CD4-positive, alpha-beta T cell (primary cell): ENCODE data around the gene SCAMP1. TPM values are rescaled to one million over a fixed set of nuclear protein-coding genes. Genes with fewer than 3 reads are reported as not detected.

ENCODE experiments used
- ATAC-seq: fragments of 200-7000 bp; cut with Tn5 transposase; one replicate; pipeline ENCODE4 v1.10.0; 2022; ENCODE audit warnings: mild to moderate bottlenecking; ENCODE audit not compliant: poor library complexity
- CTCF ChIA-PET: fragments of 350-600 bp; sonication (Branson Sonifier 250); formaldehyde crosslinking; loops from one replicate; lab custom pipeline; 2021; ENCODE audit warnings: antibody characterized with exemption, inconsistent platforms; lab: Charles Lee
- POLR2A ChIA-PET: fragments of 350-600 bp; sonication (Branson Sonifier 250); formaldehyde crosslinking; loops from one replicate; lab custom pipeline; 2021; ENCODE audit warnings: antibody characterized with exemption, inconsistent platforms; lab: Charles Lee
- DNase-seq, 14 experiments: peaks; one replicate each; pipeline ENCODE4 v3.0.0-alpha.2; 2013 to 2020; ENCODE audit warnings: mixed read lengths in 2 of 14
- H3K27ac ChIP-seq, 2 donors: one replicate each; pipeline versions ENCODE4 v1.5.1 to v1.7.0; 2013; ENCODE audit warnings: low read length in 2 of 2, low read depth in 1 of 2, mild to moderate bottlenecking in 1 of 2
- H3K27me3 ChIP-seq, 2 experiments: 1 replicate in 1 of 2; 2 replicates in 1 of 2; pipeline versions ENCODE4 v1.6.1 to v1.7.0; 2013; ENCODE audit warnings: low read length in 2 of 2, control low read depth in 1 of 2, mild to moderate bottlenecking in 1 of 2, moderate library complexity in 1 of 2; ENCODE audit not compliant: insufficient read depth in 2 of 2, control insufficient read depth in 1 of 2
- H3K36me3 ChIP-seq: one replicate; pipeline ENCODE4 v1.6.1; 2013; ENCODE audit warnings: low read length, control low read depth; ENCODE audit not compliant: insufficient read depth
- H3K4me1 ChIP-seq: one replicate; pipeline ENCODE4 v1.6.1; 2013; ENCODE audit warnings: low read length, control low read depth; ENCODE audit not compliant: insufficient read depth
- H3K4me3 ChIP-seq: one replicate; pipeline ENCODE4 v1.5.1; 2013; ENCODE audit warnings: mild to moderate bottlenecking, low read length, moderate library complexity
- H3K9me3 ChIP-seq, 2 experiments: 1 replicate in 1 of 2; 2 replicates in 1 of 2; pipeline versions ENCODE4 v1.6.1 to v1.7.0; 2013; ENCODE audit warnings: low read length in 2 of 2, mild to moderate bottlenecking in 2 of 2, control low read depth in 1 of 2, moderate library complexity in 1 of 2; ENCODE audit not compliant: control insufficient read depth in 1 of 2, insufficient read depth in 1 of 2
- H3K27ac Mint-ChIP-seq: one replicate; pipeline ENCODE4 v1.8.0; 2020; ENCODE audit warnings: mixed read lengths
- H3K27me3 Mint-ChIP-seq: one replicate; pipeline ENCODE4 v1.8.0; 2021; ENCODE audit warnings: mixed read lengths
- H3K36me3 Mint-ChIP-seq: one replicate; pipeline ENCODE4 v1.8.0; 2021; ENCODE audit warnings: low read depth, mixed read lengths
- H3K4me1 Mint-ChIP-seq: one replicate; pipeline ENCODE4 v1.8.0; 2021; ENCODE audit warnings: low read depth, mixed read lengths
- H3K4me3 Mint-ChIP-seq: one replicate; pipeline ENCODE4 v1.8.0; 2020; ENCODE audit warnings: mild to moderate bottlenecking, mixed read lengths
- H3K9me3 Mint-ChIP-seq: one replicate; pipeline ENCODE4 v1.8.0; 2020; ENCODE audit warnings: mixed read lengths
- CTCF ChIP-seq: fragments of 200-600 bp; IDR thresholded peaks from one replicate; pipeline ENCODE4 v1.8.0; 2022; ENCODE audit warnings: antibody characterized with exemption, mild to moderate bottlenecking
- intact Hi-C, 2 experiments: fragments of 100-400 bp; cut with DNase I in 1 of 2; cut with micrococcal nuclease in 1 of 2; formaldehyde crosslinking; loops; one replicate each; pipeline versions ENCODE4 v1.15.1 to v1.9.0; 2023 to 2025; cut with DNase I, micrococcal nuclease
- total RNA-seq, 174 experiments: library from RNA in 2 of 174; stranded (reverse) in 2 of 174; gene quantifications; one replicate each; pipeline ENCODE4 v1.2.3 and lab custom pipeline; 2021 to 2026

Gene SCAMP1
- total RNA-seq, 2 experiments from 2014 or later, result 16.0 to 18.4 TPM

- no peaks in the 10 kb centered on the region for H3K27me3 ChIP-seq
- peak; percentile 54 for TF ChIP-seq CTCF
- H3K9me3 Mint-ChIP-seq, result no peaks in the 10 kb centered on the region
- H3K36me3 ChIP-seq, result no peaks in the 10 kb centered on the region
- no peak for ATAC-seq
- no peak overlapping the region for H3K27ac ChIP-seq
- ChIA-PET CTCF (interaction anchor here (1.0 to 1.6 kb wide), 2 partner anchors 40 to 812 kb away, joined by 3 to 4 read pairs; partner anchors contain the start of gene SCAMP1), POLR2A (interaction anchor here (0.7 kb wide), 1 partner anchor 983 kb away, joined by 4 read pairs; no protein-coding TSS in a partner anchor)
- no peaks in the 10 kb centered on the region for H3K9me3 ChIP-seq
- H3K4me3 Mint-ChIP-seq, result no peak overlapping the region
- no peaks in the 10 kb centered on the region for H3K4me1 ChIP-seq
- H3K4me3 ChIP-seq, result no peak overlapping the region
- no peak overlapping the region for H3K27ac Mint-ChIP-seq
- intact Hi-C loops, result loop anchor here (5.0 to 10.0 kb wide), 3 partner anchors 164 to 812 kb away; no protein-coding TSS in a partner anchor
- H3K36me3 Mint-ChIP-seq, result no peaks in the 10 kb centered on the region
- peak in 4 of 14 experiments; percentile 7 to 40 (median 34) for DNase-seq
- no peaks in the 10 kb centered on the region for H3K4me1 Mint-ChIP-seq
- peaks cover 3% of the 10 kb centered on the region for H3K27me3 Mint-ChIP-seq
Measured at GRCh38 chr5:78320401-78320800, 40.0 kb upstream of the SCAMP1 start.

DNA sequence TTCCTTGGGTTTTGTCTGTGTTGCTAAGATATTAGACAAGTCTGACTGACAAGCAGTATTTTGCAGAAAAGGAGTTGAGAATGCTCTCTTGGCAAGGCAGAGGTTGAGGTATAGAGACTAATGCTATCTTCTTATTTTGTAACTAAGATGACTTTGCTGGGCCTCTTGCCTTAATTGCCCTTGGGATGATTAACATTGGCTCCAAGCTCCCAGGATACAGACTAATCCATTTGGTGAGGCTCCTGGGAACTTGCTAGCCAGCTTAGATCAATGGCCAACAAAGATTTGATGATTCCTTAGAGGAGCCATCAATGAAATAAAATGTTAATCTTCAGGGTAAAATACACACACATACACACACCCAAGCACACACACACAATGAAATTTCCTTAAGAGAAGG, 37.2 kb upstream of the SCAMP1 start:
- Histone ChIP-seq H3K4me3 (no peak overlapping the region), H3K36me3 (no peaks in the 10 kb centered on the region), H3K4me1 (no peaks in the 10 kb centered on the region), H3K9me3 (no peaks in the 10 kb centered on the region), H3K27ac (no peak overlapping the region), H3K27me3 (no peaks in the 10 kb centered on the region)
- H3K27ac Mint-ChIP-seq, result no peak overlapping the region
- intact Hi-C loops, result loop anchor here (5.0 to 10.0 kb wide), 3 partner anchors 162 to 809 kb away; no protein-coding TSS in a partner anchor
- H3K9me3 Mint-ChIP-seq, result no peaks in the 10 kb centered on the region
- H3K36me3 Mint-ChIP-seq, result no peaks in the 10 kb centered on the region
- DNase-seq (no peak), ATAC-seq (no peak)
- no peaks in the 10 kb centered on the region for H3K4me1 Mint-ChIP-seq
- no peak overlapping the region for H3K4me3 Mint-ChIP-seq
- H3K27me3 Mint-ChIP-seq, result peaks cover 3% of the 10 kb centered on the region
- ChIA-PET CTCF (no interaction called here), POLR2A (no interaction called here)
- TF ChIP-seq CTCF, result no peak

DNA sequence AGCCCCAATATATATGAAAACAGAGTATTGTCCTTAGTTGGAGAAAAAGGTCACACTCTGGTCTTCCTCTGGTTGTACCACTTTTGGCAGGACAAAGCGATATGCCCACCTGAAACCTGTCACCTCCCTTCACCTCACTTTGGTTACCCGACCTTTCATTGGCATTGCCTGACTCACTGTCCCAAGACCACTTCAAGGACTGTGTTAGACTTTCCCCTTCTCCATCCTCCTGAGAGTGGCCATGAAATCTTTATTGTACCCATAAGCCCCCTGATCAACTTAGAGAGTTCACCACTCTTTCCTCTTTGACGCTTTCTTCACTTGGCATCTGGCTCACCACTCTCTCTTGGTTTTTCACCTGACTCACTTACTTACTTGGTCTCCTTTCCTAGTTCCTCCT, 33.5 kb upstream of the SCAMP1 start:
- H3K4me1 Mint-ChIP-seq, result no peaks in the 10 kb centered on the region
- POLR2A ChIA-PET, result no interaction called here
- intact Hi-C loops, result loop anchor here in 1 of 2 experiments (10.0 kb wide), 1 partner anchor 158 kb away; no protein-coding TSS in a partner anchor

More for the DNA sequence above, 33.5 kb upstream of the SCAMP1 start:
- H3K4me3 Mint-ChIP-seq, result no peak overlapping the region
- no peak overlapping the region for H3K4me3 ChIP-seq
- H3K9me3 Mint-ChIP-seq, result no peaks in the 10 kb centered on the region
- H3K27me3 ChIP-seq, result no peaks in the 10 kb centered on the region
- DNase-seq (no peak), ATAC-seq (no peak)
- H3K27ac Mint-ChIP-seq, result no peak overlapping the region
- no peaks in the 10 kb centered on the region for H3K36me3 ChIP-seq
- no peak overlapping the region for H3K27ac ChIP-seq
- H3K4me1 ChIP-seq, result no peaks in the 10 kb centered on the region
- peaks cover 8% of the 10 kb centered on the region for H3K27me3 Mint-ChIP-seq
- CTCF ChIA-PET, result no interaction called here
- no peaks in the 10 kb centered on the region for H3K36me3 Mint-ChIP-seq
- no peaks in the 10 kb centered on the region for H3K9me3 ChIP-seq
- TF ChIP-seq CTCF, result no peak
